BJ (cell line): ENCODE data around the gene F9. TPM values are rescaled to one million over a fixed set of nuclear protein-coding genes. Genes with fewer than 3 reads are reported as not detected.
"Not testable (repeated sequence)": the region's sequence is repeated elsewhere in the genome, so short reads cannot be mapped to it uniquely, and the experiment has no call there.

ENCODE experiments used
- CTCF ChIA-PET: fragments of 350-600 bp; formaldehyde crosslinking; extraction: SDS; loops from one replicate; lab custom pipeline; 2021; ENCODE audit warnings: antibody characterized with exemption, inconsistent platforms; lab: Yijun Ruan, JAX
- POLR2A ChIA-PET: fragments of 300-600 bp; sonication (Branson Sonifier 250); formaldehyde crosslinking; extraction: SDS; loops from one replicate; lab custom pipeline; 2021; ENCODE audit warnings: antibody characterized with exemption; lab: Charles Lee
- DNase-seq: peaks from one replicate; pipeline ENCODE4 v3.0.0-alpha.2; 2011; ENCODE audit warnings: low read depth
- H3K27me3 ChIP-seq: 2 replicates; pipeline ENCODE4 v1.6.0; 2011; ENCODE audit warnings: low read length; ENCODE audit not compliant: control insufficient read depth, insufficient read depth
- H3K36me3 ChIP-seq: 2 replicates; pipeline ENCODE4 v1.5.1; 2011; ENCODE audit warnings: low read length; ENCODE audit not compliant: control insufficient read depth, insufficient read depth
- H3K4me3 ChIP-seq: 2 replicates; pipeline ENCODE4 v1.5.1; 2011; ENCODE audit warnings: low read depth, mild to moderate bottlenecking, control low read depth, low read length
- polyA plus RNA-seq: library from polyadenylated mRNA; depleted of rRNA; stranded (reverse); fragments of >200 nt; gene quantifications from 2 replicates; pipeline ENCODE4 v1.2.3, GENCODE V29; 2011
- TF ChIP-seq, protein P1 (sequence below): IDR thresholded peaks from 2 replicates; pipeline ENCODE4 v1.5.1; 2011; ENCODE audit warnings: low read depth, mild to moderate bottlenecking, control low read depth, inconsistent platforms, low read length, moderate library complexity; ENCODE audit not compliant: insufficient read depth

F9 gene
- polyA plus RNA-seq, 1 experiment = not detected

DNA sequence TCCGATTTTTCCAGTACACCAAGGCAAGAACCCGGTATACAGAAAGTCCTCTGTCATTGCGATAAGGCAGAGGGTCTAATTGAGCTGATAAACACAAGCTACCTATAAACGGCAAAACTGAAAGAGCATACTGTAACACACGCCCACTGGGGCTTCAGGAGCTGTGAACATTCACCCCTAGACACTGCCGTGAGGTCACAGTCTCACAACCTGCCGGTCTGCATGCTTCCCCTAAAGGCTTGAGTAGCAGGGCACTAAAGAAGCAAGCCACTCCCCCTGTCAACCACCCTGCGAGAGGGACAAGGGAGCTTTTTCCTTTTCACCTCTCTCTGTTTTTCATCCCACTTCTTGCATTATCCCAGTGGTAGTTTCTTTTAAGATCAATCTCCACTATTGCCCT lies 22.4 kb upstream of the F9 start:
- CTCF ChIA-PET = no interaction called here
- Histone ChIP-seq H3K4me3 (no peak overlapping the region), H3K36me3 (no peaks in the 10 kb centered on the region), H3K27me3 (no peaks in the 10 kb centered on the region)
- TF ChIP-seq, protein P1, sequence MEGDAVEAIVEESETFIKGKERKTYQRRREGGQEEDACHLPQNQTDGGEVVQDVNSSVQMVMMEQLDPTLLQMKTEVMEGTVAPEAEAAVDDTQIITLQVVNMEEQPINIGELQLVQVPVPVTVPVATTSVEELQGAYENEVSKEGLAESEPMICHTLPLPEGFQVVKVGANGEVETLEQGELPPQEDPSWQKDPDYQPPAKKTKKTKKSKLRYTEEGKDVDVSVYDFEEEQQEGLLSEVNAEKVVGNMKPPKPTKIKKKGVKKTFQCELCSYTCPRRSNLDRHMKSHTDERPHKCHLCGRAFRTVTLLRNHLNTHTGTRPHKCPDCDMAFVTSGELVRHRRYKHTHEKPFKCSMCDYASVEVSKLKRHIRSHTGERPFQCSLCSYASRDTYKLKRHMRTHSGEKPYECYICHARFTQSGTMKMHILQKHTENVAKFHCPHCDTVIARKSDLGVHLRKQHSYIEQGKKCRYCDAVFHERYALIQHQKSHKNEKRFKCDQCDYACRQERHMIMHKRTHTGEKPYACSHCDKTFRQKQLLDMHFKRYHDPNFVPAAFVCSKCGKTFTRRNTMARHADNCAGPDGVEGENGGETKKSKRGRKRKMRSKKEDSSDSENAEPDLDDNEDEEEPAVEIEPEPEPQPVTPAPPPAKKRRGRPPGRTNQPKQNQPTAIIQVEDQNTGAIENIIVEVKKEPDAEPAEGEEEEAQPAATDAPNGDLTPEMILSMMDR = no peak
- POLR2A ChIA-PET = no interaction called here
- no peak for DNase-seq

DNA sequence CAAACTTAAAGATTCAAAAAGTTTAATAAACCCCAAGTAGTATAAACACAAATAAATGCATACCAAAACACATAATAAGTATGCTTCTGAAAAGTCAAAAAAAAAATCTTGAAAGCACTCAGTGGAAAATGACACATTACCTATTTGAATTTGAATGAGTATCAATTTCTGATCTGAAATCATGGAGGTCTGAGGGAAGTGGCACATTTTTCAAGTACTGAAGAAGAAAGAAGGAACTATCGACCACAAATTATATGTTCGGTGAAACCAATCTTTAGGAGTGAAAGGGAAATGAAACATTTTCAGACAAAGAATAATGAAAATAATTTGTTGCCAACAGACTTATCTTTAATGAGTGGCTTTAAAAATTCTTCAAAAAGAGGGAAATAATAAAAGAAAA lies 12.1 kb upstream of the F9 start:
- H3K36me3 ChIP-seq = no peaks in the 10 kb centered on the region
- H3K4me3 ChIP-seq = no peak overlapping the region
- TF ChIP-seq, protein P1 = no peak
- H3K27me3 ChIP-seq = no peaks in the 10 kb centered on the region
- ChIA-PET POLR2A (no interaction called here), CTCF (no interaction called here)
- DNase-seq = no peak

DNA sequence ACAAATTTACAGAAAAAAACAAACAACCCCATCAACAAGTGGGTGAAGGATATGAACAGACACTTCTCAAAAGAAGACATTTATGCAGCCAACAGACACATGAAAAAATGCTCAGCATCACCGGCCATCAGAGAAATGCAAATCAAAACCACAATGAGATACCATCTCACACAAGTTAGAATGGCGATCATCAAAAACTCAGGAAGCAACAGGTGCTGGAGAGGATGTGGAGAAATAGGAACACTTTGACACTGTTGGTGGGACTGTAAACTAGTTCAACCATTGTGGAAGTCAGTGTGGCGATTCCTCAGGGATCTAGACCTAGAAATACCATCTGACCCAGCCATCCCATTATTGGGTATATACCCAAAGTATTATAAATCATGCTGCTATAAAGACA lies 1.7 kb upstream of the F9 start:
- CTCF ChIA-PET, DNase-seq, POLR2A ChIA-PET: not testable (repeated sequence)

DNA sequence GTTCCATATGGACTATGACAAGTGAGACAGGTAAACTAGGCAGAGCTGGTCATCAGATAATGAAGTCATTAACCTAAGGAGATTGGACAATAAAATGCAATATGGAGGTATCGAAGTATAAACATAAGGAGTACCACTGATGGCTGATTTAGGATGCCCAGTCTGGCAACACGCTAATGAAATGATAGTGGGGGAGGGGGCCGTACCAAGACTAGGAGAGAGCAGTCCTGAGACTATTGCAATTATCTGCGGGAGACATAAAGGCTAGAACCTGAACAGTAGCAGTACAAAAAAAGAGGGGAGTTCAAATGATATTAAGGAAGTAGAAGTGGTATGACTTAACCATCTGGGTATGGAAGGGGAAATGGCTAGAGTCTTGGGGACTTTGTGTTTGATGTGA lies 2.3 kb downstream of the F9 start:
- TF ChIP-seq, protein P1 = no peak
- ChIA-PET POLR2A (no interaction called here), CTCF (no interaction called here)
- no peaks in the 10 kb centered on the region for H3K36me3 ChIP-seq
- no peak for DNase-seq
- no peak overlapping the region for H3K4me3 ChIP-seq
- no peaks in the 10 kb centered on the region for H3K27me3 ChIP-seq

More for the DNA sequence above, 1.7 kb upstream of the F9 start:
- H3K4me3 ChIP-seq, H3K27me3 ChIP-seq, H3K36me3 ChIP-seq: not testable (repeated sequence)

DNA sequence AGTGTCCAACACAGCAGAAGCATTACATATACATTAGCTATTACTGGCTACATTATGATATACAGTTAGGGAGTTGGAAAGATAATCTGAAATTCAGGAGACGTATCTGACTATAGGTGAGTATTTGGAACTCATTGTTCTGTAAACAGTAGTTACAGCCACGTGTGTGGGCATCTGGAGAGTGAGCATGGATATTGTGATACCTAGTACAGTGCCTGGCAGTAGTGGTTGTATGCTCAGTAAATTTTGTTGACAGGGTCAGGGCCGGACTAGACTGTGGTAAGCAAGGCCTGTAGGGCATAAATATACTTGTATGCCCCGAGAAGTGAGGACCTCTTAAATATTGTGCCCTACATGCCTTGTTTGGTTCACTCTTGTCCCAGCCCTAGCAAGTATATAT lies 2.9 kb downstream of the F9 start:
- no peaks in the 10 kb centered on the region for H3K36me3 ChIP-seq
- ChIA-PET CTCF (no interaction called here), POLR2A (no interaction called here)
- TF ChIP-seq, protein P1 = no peak
- no peaks in the 10 kb centered on the region for H3K27me3 ChIP-seq
- no peak for DNase-seq
- H3K4me3 ChIP-seq = no peak overlapping the region
